ENCODE data around the gene SHB. TPM values are rescaled to one million over a fixed set of nuclear protein-coding genes. Genes with fewer than 3 reads are reported as not detected.

The SHB gene
- total and polyA plus RNA-seq, 8 donors, result 16.1 to 26.8 (median 21.9) TPM

DNA sequence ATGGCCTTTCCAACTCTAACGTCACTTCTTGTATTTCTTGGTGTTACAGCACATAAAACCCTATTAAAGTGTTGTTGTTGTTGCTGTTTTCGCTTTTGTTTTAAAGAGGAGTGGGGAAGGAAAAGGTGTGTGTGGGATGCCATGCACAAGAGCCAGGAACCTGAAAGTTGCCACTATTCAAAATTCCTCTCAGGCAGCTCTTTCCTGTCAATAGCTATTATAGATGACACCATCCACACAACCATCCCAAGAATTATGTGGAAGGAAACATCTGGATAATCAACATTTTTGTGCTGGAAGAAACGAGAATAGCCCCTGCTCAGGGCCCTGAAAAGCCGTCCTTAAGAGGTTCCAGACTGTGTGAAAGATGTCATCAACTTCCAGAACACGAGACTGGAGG lies 79.3 kb downstream of the SHB start:
- no peaks in the 10 kb centered on the region for H3K9me3 ChIP-seq
- intact Hi-C loops (cut with DNase I), result no loop called here
- DNase-seq (no peak), ATAC-seq (no peak)
- peaks cover 16 to 58% of the 10 kb centered on the region in 2 donors for H3K4me1 ChIP-seq
- no peak overlapping the region for H3K4me3 ChIP-seq
- TF ChIP-seq, protein P1, sequence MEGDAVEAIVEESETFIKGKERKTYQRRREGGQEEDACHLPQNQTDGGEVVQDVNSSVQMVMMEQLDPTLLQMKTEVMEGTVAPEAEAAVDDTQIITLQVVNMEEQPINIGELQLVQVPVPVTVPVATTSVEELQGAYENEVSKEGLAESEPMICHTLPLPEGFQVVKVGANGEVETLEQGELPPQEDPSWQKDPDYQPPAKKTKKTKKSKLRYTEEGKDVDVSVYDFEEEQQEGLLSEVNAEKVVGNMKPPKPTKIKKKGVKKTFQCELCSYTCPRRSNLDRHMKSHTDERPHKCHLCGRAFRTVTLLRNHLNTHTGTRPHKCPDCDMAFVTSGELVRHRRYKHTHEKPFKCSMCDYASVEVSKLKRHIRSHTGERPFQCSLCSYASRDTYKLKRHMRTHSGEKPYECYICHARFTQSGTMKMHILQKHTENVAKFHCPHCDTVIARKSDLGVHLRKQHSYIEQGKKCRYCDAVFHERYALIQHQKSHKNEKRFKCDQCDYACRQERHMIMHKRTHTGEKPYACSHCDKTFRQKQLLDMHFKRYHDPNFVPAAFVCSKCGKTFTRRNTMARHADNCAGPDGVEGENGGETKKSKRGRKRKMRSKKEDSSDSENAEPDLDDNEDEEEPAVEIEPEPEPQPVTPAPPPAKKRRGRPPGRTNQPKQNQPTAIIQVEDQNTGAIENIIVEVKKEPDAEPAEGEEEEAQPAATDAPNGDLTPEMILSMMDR (IDR thresholded peaks at IDR 0.05), result no peak
- H3K36me3 ChIP-seq, result no peaks in the 10 kb centered on the region
- H3K27me3 ChIP-seq, result no peaks in the 10 kb centered on the region
- H3K27ac ChIP-seq, result no peak overlapping the region

DNA sequence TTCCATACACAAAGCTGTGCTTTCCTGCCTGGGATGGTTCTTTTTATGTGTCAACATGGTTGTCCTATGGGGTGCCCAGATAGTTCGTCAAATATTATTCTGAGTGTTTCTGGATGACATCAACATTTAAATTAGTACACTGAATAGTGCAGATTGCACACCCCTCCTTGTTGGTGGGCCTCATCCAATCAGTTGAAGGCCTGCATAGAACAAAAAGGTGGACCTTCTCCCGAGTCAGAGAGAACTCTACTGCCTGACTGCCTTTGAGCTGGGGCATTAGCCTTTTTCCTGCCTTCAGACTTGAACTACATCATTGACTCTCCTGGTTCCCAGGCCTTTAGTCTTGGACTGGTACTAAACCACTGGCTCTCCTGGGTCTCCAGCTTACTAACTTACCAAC lies 80.4 kb downstream of the SHB start:
- H3K36me3 ChIP-seq, result no peaks in the 10 kb centered on the region
- ATAC-seq (no peak), DNase-seq (no peak)
- TF ChIP-seq, protein P1 (IDR thresholded peaks at IDR 0.05), result no peak
- intact Hi-C loops (cut with DNase I), result no loop called here
- H3K9me3 ChIP-seq, result no peaks in the 10 kb centered on the region
- H3K4me1 ChIP-seq, result peaks cover 11 to 49% of the 10 kb centered on the region in 2 donors
- no peak overlapping the region for H3K4me3 ChIP-seq
- H3K27ac ChIP-seq, result no peak overlapping the region
- H3K27me3 ChIP-seq, result no peaks in the 10 kb centered on the region

DNA sequence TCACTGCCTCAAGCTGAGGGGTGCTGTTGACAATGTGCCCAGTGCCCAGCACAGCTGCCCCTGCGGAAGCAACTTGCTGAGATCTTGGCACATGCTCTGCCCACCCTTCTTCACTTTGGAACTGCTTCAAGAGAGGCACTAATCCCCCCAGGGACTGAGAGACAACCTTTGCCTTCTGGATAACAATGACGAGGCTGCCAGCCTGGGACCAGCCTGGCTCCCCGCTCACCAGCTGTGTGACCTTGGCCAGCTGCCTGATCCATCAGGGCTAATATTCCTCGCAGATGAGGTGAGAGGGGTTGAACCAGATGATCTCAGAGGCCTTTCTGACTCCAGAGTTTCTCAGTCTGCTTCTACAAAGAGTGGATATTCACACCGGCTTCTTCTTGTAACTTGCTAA lies 81.0 kb downstream of the SHB start:
- H3K4me1 ChIP-seq, result peaks cover 5 to 43% of the 10 kb centered on the region in 2 donors
- no peak overlapping the region for H3K4me3 ChIP-seq
- no peaks in the 10 kb centered on the region for H3K9me3 ChIP-seq
- H3K36me3 ChIP-seq, result no peaks in the 10 kb centered on the region
- DNase-seq (no peak), ATAC-seq (no peak)
- H3K27me3 ChIP-seq, result no peaks in the 10 kb centered on the region
- H3K27ac ChIP-seq, result no peak overlapping the region
- TF ChIP-seq, protein P1 (IDR thresholded peaks at IDR 0.05), result no peak
- intact Hi-C loops (cut with DNase I), result no loop called here

DNA sequence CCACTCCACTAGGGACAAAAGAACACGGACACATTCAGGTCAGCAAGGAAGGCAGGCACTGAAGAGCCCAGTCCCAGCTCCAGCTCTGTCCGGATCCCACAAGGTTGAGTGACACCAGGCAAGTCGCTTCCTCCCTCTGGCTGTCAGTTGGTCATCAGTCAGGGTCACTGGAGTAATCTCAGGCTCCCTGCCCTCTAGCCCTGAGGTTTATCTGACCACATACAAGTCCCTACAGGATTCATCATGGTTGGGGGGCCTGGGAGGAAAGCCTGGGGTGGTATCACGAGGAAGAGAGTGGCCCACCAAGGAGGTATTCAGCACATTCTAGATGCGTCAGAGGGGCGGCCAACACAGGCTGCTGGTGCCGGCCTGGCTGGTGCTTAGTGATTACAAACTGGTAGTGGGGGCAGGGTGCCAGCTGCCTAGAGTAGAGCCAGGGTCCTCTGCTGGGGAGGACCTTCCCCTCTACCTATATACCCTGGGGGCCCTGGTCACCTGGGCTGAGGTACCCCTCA lies 81.5 kb downstream of the SHB start:
- intact Hi-C loops (cut with DNase I), result no loop called here
- H3K27me3 ChIP-seq, result no peaks in the 10 kb centered on the region
- TF ChIP-seq, protein P1 (IDR thresholded peaks at IDR 0.05), result no peak
- H3K36me3 ChIP-seq, result no peaks in the 10 kb centered on the region
- ATAC-seq, result no peak
- DNase-seq, result no peak
- no peaks in the 10 kb centered on the region for H3K9me3 ChIP-seq
- H3K27ac ChIP-seq, result no peak overlapping the region
- no peak overlapping the region for H3K4me3 ChIP-seq
- peaks cover 5 to 38% of the 10 kb centered on the region in 2 donors for H3K4me1 ChIP-seq

DNA sequence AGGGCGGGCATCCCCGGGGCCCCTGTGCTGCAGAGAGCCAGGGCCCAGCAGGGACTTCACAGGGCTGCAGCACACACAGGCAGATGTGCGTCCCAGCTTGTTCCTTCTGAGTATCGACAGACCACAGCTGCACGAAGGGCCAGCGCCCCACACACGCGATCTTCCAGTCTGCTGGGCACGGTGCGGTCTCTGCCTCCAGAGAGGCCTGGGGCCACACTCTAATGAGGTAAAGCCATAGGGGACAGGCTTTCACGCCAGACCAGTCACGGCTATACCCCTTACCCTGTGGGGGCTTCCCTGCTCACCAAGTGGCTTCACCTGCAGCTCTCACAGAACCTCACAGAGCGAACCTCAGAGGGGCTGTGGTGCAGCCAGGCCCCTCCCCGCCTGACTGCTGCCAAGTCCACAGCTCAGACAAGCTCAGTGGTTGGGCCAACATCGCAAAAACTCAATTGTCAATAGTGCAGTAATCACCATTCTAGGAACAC lies 82.2 kb downstream of the SHB start:
- no peaks in the 10 kb centered on the region for H3K36me3 ChIP-seq
- no peaks in the 10 kb centered on the region for H3K9me3 ChIP-seq
- ATAC-seq (no peak), DNase-seq (no peak)
- intact Hi-C loops (cut with DNase I), result no loop called here
- no peak overlapping the region for H3K27ac ChIP-seq
- H3K4me1 ChIP-seq, result peaks cover 5 to 34% of the 10 kb centered on the region in 2 donors
- H3K27me3 ChIP-seq, result no peaks in the 10 kb centered on the region
- no peak overlapping the region for H3K4me3 ChIP-seq
- TF ChIP-seq, protein P1 (IDR thresholded peaks at IDR 0.05), result no peak

Data from left lung (tissue), 10 donors.